GM19438 (cell line): ENCODE results near the gene PC.

Experiments used
- ATAC-seq: cut with Tn5 transposase; IDR thresholded peaks from one replicate; pipeline ENCODE4 v1.9.1; 2021; ENCODE audit warnings: low read depth; ENCODE audit not compliant: unreplicated experiment

The PC gene

GRCh38 chr11:66914505-66914904 lies 43.7 kb downstream of the PC start:
- no peak for ATAC-seq

DNA sequence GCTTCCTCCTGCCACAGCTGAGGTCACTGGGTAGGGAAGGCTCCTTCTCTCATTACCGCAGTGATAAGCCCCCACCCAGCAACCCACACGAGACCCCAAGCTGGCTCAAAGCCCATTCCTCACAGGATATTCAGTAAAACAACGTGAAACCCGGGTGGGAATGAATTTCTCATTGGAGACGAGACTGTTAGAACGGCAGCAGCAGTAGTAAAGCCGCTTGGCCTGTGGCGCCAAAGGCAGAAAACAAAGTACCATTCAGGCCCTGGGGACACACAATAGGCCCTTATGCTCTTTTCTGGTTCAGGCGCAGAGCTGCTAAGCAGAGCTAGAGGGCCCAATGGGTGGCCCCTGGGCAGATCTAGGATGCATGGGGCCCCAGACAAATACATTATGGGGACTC lies 45.3 kb downstream of the PC start:
- ATAC-seq: no peak

DNA sequence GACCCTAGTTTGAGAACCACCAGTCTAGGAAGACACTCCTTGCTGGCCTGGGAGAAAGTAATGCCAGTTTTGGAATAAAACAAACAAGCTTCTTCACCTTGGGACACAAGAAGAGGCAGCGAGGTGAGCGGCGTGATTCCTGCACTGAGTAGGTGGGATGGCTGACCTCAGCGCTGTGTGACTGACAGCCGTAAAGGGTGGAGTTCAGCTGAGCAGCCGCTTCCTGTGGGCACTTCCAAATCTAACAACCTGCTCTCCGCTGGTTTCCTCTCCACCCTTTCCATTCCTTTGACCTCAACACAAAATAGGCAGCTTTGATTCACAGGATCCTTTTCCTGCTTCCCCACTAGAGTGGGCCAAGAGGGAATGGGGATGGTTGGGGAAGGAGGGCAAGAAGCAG lies 45.8 kb downstream of the PC start:
- ATAC-seq: no peak

- ATAC-seq: no peak
These were observed 47.5 kb downstream of the PC start for GRCh38 chr11:66910669-66911068.

DNA sequence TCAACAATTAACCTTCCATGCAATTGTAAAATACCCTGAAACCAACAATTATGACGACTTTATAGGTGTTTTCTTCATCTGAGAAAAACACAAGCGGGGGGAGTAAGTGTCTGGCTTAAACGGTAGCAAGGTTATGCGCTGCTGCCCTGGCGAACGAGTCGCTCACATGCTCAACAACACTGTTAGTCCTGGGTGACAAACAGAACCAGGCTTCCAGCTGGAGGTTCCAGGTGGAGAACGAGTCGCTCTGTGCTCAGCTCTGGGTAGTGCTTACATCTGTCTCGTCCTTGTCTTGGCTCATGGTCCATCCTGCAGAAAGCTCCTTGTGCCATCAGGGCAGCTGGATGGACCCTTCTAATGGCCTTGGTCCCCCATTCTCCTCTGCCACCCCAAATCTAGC lies 48.2 kb downstream of the PC start:
- no peak for ATAC-seq

- ATAC-seq: no peak
These were observed 49.0 kb downstream of the PC start for GRCh38 chr11:66909181-66909580.

- ATAC-seq: no peak
These were observed 50.2 kb downstream of the PC start for GRCh38 chr11:66907751-66908630.

DNA sequence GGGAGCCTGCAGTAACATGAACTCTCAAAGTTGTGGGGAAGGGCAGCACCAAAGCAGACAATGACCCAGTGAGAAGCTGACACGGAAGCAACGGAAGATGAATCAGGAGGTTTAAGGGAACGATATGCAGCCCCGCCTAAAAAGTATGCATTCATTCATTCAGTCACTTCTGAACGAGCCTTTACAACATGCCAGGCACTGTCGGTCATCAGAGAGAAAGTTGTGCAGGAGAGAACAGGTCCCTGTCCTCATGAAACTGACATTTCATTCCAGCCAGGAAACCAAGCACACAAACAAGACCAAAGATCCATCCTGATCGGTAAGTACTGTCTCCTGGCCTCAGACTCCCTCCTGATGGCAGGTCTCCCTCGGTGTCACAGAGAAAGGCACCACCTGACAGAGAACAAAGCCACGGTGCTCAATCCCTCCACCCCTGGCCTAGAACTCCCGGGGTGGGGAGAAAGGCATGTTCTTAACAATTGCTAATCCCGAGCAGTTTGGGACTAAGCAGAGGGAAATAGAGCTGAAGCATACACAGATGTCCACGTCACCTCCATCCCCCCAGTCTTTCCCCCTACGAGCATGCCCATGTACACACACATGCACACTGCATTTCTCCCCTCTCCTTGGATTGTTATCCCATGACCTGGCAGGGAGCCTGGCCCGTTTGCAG lies 52.0 kb downstream of the PC start:
- ATAC-seq: no peak

- ATAC-seq: no peak
These were observed 52.6 kb downstream of the PC start for GRCh38 chr11:66905631-66906030.

GRCh38 chr11:66904981-66905521 lies 53.1 kb downstream of the PC start:
- no peak for ATAC-seq

DNA sequence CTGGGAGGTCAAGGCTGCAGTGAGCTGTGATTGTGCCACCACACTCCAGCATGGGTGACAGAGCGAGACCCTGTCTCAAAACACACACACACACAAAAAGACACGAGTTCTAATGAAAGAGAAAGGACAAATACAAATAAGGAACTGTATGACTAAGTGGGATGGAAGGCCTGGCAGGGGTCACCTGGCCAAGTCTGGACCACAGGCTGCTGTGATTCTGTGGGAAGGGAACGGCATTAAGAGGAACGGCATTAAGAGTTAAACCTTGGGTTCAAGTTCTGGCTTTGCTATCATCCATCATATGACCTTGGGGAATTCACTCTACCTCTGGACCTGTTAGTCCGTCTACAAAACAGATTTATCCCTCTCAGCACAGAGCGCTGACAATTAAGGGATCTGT lies 53.6 kb downstream of the PC start:
- no peak for ATAC-seq

- no peak for ATAC-seq
These were observed 54.1 kb downstream of the PC start for GRCh38 chr11:66904055-66904454.

- no peak for ATAC-seq
These were observed 55.6 kb downstream of the PC start for GRCh38 chr11:66902486-66903177.

DNA sequence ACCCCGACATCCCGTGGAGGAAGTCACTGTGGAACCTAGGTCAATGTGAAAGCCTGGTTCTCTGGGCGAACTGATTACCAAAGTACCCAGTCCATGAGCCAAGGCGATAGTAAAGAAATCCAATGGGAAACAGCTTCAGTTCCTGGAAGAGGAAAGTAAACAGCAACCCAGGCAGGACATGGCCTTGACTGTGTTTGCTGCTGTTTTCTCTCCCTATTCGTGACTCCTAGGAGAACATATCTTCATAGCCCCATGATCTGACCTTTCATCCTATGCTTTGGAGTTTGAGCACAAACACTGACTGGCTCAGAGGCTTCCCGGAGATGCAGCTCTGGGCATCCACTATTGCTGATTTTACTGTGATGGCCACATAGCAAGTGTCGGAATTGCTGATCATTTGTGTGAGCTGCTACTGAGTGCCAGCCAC lies 56.2 kb downstream of the PC start:
- ATAC-seq: no peak

DNA sequence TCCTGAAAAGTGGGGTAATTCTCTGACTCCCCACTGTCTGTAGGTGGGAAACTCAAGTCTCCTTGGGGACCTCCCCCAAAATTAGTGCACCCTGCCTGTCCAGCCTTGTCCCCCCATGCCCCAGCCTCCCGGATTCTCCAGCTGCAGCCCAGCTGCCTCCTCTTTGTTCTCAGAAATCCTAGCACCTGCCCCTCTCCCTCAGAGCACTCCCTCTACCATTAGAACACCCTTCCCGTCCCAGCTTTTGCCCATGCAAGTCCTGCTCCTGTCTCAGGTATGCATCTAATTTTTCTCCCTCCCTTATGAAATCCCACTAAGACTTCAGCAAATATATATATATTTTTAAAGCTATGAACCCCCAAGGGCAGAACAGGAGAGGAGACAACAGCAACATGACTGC lies 64.0 kb downstream of the PC start:
- ATAC-seq: no peak

DNA sequence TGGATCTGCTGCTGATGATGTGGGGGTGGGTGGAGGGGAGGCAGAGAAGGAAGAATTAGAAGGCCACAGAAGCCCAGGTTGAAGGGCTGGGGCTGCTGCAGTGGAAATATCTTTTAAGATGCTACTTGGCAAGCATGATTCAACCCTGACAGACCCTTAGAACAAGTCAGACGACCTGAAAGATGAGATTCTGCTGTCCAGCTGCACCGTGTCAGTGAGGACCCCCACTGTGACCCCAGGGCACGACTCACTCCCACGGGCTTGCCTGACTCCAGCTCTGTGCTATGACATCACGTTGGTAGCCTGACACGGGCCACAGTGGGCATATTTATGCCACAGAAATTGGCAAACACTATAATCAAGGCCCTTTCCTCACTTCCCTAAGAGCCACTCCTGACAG lies 65.3 kb downstream of the PC start:
- ATAC-seq: no peak

GRCh38 chr11:66891851-66892660 lies 66.1 kb downstream of the PC start:
- peak; percentile 96 for ATAC-seq

DNA sequence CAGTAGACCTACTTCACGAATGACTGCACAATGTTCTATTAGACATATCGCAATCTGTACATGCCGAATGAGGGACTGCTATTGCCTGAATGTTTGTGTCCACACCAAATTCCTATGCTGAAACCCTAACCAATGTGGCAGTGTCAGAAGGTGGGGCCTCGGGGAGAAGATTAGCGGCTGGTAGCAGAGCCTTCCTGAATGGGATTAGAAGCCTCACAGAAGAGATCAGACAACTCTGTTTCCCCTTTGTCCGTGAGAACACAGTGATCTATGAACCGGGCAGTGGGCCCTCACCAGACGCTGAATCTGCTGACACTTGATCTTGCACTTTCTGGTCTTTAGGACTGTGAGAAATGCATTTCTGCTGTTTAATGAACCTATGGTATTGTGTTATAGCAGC lies 68.2 kb downstream of the PC start:
- ATAC-seq: no peak

GRCh38 chr11:66888282-66888681 lies 69.9 kb downstream of the PC start:
- no peak for ATAC-seq

GRCh38 chr11:66887526-66887925 lies 70.7 kb downstream of the PC start:
- no peak for ATAC-seq
